CD4-positive, alpha-beta T cell treated with Interferon alpha-2 for 1 hour (primary cell): ENCODE data around the gene ITPRIPL2.

Source experiments
- DNase-seq, 2 donors: peaks; one replicate each; pipeline ENCODE4 v3.0.0-alpha.2; 2020 to 2022

ITPRIPL2 gene

DNA sequence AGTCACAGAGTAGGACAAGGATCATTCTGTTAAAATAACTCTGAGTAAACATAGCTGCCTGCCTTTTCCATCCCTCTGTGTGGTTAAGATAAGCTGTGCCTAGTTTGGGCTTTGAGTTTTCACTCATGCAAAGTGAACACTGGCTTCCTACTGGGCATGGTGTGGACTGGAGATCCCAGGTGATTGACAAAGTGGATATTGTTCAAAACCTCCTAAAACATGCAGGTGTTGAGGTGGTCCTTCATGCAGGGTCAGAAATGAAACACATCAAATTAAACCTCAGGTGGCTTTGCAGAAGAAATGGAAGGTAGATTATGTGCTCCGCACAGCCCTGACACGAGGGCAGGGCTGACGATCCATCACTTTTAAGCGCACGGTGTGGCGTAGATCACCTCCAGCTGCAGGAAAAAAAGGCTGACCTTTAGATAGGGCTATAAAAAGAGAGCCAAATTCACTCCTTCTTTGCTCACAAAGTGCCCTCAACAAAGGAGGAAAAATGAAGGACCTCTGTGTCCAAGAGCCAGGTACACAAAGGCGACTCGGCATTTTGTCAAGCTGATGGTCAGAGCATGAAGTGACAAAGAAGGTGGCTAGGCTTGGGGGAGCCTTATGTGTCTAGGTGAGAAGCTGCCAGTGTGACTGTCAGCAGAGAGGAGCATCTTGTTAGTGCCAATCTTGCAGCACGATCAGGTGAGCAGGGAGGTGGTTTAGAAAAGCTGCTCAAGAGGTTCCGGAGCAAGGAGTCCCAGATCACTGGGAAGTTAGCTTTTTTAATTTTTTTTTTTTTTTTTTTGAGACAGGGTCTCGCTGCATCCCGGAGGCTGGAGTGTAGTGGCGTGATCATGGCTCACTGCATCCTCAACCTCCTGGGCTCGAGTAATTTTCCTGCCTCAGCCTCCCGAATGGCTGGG is 19.9 kb upstream of the ITPRIPL2 start:
- DNase-seq: no peak

GRCh38 chr16:19094542-19095365 is 19.0 kb upstream of the ITPRIPL2 start:
- DNase-seq: peak; percentile 15 to 26

DNA sequence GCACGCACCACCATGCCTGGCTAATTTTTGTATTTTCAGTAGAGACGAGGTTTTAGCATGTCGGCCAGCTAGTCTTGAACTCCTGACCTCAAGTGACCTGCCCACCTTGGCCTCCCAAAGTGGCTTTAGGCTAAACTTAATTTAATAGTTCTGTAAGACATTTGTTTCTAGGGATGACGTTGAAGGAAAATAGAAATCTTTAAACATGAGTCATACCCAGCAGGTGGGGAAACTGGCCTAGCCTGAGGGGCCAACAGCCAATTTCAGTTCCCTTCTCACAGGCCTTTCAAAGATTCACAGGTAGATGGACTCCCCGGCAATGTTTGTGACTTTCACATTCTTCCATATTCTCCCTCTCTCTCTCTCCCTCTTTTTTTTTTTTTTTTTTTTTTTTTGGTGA is 18.1 kb upstream of the ITPRIPL2 start:
- DNase-seq: no peak

DNA sequence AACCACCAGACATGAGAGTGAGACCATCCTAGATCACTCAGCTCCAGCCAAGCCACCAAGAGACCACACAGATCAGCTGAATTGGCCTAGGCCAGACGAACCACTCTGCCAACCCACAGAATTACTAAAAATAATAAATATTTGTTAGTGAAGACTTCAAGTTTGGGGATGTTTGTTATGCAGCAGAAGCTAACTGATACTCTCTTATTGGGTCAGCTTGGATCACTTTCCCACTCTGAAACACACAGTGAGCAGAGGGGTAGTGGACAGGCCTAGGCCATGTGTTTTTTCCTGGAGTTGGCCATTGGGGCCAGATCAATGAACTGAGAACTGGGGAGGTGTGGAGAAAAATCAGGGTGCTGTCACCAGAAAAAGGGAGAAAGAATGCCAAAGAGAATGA is 15.6 kb upstream of the ITPRIPL2 start:
- no peak for DNase-seq

DNA sequence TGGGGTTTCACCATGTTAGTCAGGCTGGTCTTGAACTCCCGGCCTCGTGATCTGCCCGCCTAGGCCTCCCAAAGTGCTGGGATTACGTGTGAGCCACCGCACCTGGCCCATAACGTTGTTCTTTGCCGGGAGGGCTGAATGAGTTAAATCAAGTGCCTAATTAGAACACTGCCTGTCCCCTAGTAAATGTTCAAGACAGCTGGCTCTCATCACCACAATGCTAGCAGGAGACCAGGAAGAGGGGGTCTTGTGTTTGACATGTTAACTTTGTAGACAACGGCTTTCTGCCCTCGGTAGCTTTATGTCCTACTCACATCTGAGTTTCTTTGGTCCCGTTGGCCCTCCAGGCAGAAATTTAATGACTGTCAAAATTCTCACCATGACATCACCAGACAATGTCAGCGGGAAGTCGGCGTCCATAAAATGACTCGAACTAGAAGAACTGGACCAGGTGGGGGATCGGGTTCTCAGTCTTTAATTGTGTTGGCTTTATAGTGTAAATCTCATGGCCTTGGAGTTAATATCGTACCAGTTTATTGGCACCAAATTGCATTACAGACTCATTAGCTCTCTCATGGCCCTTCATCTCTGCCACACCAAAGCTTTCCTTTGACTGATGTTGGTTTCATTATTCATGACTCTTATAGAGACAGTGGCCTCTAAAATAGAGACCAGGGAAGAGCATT is 11.4 kb upstream of the ITPRIPL2 start:
- no peak for DNase-seq

DNA sequence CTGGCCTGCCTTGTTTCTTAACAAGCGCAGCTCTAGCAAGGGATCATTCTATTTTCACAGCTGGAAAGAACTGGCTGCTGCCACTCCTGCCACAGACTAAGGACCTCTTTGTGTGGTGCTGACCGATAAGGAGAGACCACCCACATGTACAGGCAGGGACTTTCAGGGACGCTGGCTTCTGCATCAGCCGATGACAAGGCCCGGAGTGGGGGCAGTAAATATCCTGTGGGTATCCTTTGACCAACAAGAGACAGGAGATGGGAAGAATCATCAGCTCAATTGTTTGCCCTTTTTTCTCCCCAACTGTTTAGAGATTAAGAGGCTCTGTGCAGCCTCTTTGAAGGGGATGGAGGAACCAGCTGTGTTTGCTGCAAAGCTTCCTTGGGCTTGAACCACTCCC is 9.2 kb upstream of the ITPRIPL2 start:
- no peak for DNase-seq

- DNase-seq: no peak
These were observed 8.6 kb upstream of the ITPRIPL2 start for GRCh38 chr16:19105131-19105530.

- DNase-seq: no peak
These were observed 7.7 kb upstream of the ITPRIPL2 start for GRCh38 chr16:19105891-19106624.

DNA sequence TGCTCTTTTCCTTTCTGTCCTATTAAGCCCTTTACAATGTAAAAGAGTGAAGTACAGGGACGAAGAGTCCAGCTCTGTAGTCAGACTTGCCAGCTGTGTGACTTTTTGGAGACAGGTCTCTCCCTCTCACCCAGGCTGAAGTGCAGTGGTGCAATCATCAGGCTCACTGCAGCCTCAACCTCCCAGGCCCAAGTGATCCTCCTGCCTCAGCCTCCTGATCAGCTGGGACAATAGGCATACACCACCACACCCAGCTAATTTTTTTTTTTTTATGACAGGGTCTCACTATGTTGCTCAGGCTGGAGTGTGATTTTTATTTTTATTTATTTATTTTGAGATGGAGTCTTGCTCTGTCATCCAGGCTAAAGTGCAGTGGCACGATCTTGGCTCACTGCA is 7.1 kb upstream of the ITPRIPL2 start:
- no peak for DNase-seq

DNA sequence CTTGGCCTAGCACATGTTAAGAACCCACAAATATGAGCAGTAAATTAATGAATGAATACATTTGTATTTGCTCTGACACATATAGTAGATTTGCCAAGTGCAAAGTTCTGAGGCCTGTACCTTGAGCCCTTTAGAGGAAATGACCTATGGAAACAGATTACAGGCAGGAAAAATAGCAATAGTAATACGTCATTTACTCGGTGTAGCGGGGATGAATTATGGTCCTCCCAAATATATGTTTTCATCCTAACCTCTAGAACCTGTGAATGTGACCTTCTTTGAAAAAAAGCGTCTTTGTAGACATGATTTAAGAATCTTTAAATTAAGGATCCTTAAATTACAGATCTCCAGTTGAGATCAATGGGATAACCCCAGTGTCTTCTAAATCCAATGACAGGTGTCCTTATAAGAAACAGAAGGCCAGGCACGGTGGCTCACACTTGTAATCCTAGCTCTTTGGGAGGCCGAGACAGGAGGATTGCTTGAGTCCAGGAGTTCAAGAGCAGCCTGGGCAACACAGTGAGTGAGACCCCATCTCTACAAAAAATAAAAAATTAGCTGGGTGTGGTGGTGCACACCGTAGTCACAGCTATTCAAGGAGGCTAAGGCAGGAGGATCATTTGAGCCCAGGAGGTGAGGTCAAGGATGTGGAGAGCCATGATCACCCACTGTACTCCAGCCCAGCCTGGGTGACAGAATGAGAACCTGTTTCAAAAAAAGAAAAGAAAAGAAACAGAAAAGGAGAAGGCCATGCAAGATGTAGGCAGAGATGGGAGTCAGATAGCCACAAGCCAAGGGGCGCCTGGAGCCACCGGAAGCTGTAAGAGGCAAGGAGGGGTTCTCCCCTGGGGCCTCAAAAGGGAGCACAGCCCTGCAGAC is 5.1 kb upstream of the ITPRIPL2 start:
- no peak for DNase-seq

GRCh38 chr16:19109288-19109664 is 4.5 kb upstream of the ITPRIPL2 start:
- DNase-seq: no peak

DNA sequence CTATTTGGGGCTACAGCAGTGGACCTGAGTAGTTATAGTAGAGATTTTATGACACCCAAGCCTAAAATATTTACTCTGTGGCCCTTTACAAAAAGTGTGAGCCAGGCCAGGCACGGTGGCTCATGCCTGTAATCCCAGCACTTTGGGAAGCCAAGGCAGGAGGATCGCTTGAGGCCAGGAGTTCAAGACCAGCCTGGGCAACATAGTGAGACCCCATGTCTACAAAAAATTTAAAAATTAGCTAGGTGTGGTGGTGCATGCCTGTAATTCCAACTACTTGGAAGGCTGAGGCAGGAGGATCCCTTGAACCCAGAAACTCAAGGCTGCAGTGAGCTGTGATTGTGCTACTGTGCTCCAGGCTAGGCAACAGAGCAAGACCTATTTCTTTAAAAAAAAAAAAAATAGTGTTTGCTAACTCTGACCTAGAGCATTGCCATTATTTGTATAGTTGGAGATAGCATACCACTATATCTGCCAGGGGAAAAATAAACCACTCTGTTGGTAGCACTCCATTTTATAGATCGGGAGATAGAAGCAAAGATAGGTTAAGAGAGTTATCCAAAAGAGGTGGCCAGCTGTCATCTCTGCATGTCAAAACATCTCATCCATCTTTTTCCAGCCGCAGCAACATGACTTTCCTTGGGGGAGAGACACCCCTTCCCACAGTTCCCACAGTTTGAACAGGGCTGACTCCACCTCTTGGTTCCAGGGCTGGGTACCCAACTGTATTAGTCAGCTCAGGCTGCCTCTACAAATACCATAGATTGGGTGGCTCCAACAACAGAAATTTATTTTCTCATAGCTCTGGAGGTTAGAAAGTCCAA is 3.0 kb upstream of the ITPRIPL2 start:
- no peak for DNase-seq

DNA sequence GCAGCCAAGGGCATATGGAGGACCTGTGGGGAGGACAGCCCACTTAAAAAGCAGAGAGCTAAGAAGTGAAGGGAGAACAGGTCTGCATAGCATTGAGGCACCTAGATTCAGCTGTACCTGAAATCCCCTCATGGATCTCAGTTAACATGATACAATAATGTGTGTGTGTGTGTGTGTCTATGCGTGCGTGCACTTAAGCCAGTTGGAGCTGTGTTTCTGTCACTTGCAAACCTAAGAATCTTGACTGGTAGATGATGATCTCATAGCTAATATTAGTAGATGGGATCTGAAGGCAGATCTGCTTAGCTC is 1.7 kb upstream of the ITPRIPL2 start:
- DNase-seq: no peak

GRCh38 chr16:19114359-19115147 is 789 bp downstream of the ITPRIPL2 start:
- DNase-seq: no peak

DNA sequence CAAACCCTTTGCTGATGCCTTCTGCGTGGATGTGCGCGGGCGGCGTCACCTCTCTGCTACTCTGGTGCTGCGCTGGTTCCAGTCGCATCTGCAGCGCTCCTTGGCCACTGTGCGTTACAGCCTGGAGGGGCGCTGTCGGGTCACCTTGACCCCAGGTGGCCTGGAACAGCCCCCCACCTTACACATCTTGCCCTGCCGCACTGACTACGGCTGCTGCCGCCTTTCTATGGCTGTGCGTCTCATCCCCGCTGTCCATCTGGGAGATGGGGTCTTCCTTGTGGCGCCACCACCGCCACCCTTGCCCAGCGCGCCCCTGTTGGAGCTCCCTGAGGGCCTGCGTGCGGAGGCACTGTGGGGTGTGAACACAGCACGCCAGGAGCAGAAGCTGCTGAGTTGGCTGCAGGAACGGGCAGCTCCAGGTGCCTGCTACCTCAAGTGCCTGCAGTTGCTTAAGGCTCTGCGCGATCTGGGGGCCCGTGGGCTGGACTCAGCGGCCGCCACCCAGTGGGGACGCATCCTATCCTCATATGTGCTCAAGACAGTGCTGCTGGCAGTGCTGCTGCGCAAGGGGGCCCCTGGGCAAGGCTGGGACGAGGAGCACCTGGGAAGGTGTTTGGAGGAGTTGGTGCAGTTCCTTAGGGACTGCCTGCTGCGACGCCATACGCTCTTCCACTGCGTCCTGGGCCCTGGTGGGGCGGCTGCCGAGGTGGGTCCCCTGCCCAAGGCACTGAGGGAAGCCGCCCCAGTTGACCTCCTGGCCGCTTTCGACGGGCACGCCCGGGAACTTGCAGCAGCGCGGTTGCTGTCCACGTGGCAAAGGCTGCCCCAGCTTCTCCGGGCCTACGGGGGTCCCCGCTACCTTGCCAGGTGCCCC is 1.6 kb downstream of the ITPRIPL2 start:
- no peak for DNase-seq

DNA sequence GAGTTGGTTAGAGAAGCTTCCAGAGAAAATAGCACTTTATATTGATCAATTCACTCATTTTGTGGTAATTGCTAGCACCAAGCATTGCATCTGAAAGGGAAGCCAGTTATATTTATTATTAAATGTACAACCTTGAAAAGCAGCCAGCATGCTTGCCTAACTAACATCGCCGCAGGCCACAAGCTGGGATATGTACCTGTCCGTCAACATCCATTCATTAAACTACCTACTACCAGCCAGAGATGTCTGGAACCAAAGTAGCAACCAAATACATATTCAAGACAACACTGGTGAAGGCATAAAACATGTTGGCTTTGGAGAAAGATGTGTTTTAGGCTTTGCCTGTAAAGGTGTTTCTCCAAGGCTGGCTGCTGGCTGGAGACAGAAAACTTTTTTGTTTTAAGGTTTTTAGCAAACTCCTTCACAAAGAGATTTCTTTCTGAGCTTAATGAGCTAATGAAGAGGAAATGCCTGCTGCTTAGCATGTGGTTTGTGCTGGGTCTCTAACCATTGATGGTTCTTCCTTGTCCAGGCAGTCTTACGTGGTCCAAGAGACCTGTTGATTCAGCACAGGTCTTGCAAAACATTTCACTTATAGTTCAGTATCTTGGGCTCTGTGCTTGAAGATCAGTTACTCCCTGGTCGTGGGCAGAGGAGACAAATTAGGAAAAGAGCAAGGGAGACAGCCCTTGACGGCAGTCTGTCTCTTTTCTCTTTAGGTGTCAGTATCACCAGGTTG is 3.1 kb downstream of the ITPRIPL2 start:
- DNase-seq: no peak

GRCh38 chr16:19118938-19119431 is 5.2 kb downstream of the ITPRIPL2 start:
- DNase-seq: peak; percentile 43 to 71

DNA sequence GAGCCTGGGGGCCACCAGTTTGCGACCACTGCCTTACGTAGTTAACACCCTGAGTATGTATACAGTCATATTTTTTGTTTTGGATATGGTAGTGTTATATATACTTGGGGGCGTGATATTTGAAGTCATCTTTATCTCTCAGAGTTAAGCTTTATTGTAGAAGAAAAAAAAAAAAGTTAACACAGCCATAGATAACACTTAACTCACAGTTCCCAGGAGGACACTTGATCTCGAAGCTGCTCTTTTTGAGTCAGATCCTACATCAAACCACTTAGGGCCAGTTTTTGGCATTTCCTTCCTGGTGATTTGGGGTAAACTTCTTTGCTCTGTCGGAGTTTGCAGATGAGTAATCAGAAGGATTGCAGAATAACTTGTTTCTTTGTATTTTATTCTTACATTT is 5.8 kb downstream of the ITPRIPL2 start:
- DNase-seq: no peak
